Fibroblast of skin of right quadriceps (primary cell): Measurements from ENCODE around the gene TMEM74B.

ENCODE experiments used
- DNase-seq: peaks from one replicate; pipeline ENCODE4 v3.0.0-alpha.2; 2013

TMEM74B gene

DNA sequence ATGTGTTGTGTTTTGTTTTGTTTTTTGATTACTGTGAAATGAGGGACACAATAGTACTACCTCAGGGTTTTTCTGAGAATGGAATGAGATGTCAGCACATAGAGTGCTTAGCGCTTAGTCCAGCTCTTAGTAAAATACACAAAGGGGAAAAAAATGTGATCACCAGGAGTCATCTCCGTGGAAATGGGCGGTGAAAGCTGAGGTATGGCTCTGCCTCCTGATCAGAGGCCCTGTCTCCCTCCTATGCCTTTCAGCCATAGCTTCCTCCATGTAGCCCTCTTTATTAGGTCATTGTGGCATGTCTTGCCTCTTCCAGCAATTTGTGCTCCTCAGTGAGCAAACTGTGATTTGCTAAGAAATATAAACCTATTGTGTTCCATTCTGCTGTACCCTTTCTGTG, 53.4 kb downstream of the TMEM74B start:
- DNase-seq: no peak

DNA sequence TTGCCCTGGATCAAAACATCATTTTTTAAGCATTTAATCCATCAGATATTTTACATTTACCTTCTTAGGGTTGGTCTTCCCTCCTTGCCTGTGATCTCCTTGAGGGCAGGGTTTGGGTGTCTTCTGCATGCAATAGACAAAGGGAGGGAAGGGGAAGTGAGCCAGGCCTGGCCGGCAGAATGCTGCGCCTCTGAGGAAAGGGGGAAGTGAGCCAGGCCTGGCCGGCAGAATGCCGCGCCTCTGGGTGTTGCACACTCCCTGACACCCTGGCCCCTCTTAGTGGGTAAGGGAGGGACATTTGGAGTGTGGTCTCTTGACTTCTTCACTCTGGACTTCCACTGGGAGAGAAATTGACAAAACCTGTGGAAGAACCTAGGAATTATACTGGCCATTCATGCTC, 53.9 kb downstream of the TMEM74B start:
- no peak for DNase-seq
